Hair follicle dermal papilla cell (primary cell): Measurements from ENCODE around the gene DHFR2. TPM values are rescaled to one million over a fixed set of nuclear protein-coding genes. Genes with fewer than 3 reads are reported as not detected.

Source experiments
- total RNA-seq: library from RNA; depleted of rRNA; stranded (reverse); fragments of >200 nt; gene quantifications from 2 replicates; pipeline ENCODE4 v1.2.3, GENCODE V29; 2012

DHFR2 gene
- 5.0 and 6.3 TPM in 2 replicates for total RNA-seq

GRCh38 chr3:94062513-94063404, at the start of gene DHFR2, which contains the start of gene NSUN3:
TSS of gene DHFR2 (minus strand) at chr3:94062916. CDS start at chr3:94061511, 1,405 bp downstream.
TSS of gene NSUN3 (plus strand) at chr3:94063061. CDS start at chr3:94063127, 66 bp downstream.

DNA sequence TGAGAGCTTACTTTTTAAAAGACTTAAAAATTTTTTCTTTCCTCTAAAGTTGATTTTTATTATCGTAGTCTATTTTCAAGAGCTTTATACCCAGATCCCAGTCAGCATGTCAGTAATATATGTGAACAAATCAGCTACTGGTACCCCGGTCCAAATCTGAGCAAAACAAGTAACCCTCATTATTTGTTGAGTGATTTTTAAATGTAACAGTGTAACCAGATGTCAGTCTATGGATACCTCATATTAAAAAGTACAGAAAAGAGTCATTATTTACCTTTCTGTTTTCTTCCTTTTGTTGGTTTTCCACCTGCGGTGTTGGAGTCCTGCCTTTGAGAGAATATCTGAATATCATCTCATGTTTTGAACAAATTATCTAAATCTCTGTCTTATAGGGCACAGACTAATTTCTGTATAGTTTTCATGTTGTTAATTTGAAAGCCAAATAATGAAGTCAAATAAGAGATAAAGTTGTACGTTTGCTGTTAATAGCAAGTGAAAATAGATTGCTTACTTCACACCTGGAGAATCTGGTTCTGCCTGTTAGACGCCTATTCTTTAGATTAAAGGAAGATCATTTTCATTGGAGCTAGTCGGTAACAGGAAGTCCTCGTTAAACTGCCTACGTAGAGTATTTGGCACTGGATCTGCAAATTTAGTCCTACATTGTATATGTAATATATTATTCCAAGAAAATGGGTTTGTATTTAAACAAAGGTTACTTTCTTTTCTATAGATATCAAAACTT, 34.5 kb downstream of the DHFR2 start, which contains the start of gene STX19:
STX19 (minus strand) TSS at position 505 of the 745 bp plus-strand sequence. CDS start 13,328 bp downstream, outside the sequence.

Other genes starting within 250 kb of the DHFR2 start
- gene PROS1, start 89.0 kb downstream of the DHFR2 start, total RNA-seq, result 7.8 and 12.0 TPM in 2 replicates
- 13.6 and 14.5 TPM in 2 replicates for gene ARL13B, start 82.8 kb downstream of the DHFR2 start, total RNA-seq
- 0.16 TPM in 1 of 2 replicates, not detected in the other for gene STX19, start 34.3 kb downstream of the DHFR2 start, total RNA-seq
- gene NSUN3, start 145 bp upstream of the DHFR2 start, total RNA-seq, result 13.5 and 15.9 TPM in 2 replicates